ENCODE data around the gene RAB11FIP4.

Gene RAB11FIP4

DNA sequence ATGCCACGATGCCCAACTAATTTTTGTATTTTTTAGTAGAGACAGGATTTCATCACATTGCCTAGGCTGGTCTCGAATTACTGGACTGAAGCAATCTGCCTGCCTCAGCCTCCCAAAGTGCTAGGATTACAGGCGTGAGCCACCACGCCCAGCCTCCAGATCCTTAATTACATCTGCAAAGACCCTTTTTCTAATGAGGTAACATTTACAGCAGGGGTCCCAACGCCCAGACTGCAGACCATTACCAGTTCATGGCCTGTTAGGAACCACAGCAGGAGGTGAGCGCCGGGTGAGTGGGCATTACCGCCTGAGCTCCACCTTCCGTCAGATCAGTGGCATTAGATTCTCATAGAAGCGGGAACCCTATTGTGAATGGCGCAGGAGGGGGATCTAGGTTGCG is 4.0 kb upstream of the RAB11FIP4 start:
- FAIRE-seq: no peak

DNA sequence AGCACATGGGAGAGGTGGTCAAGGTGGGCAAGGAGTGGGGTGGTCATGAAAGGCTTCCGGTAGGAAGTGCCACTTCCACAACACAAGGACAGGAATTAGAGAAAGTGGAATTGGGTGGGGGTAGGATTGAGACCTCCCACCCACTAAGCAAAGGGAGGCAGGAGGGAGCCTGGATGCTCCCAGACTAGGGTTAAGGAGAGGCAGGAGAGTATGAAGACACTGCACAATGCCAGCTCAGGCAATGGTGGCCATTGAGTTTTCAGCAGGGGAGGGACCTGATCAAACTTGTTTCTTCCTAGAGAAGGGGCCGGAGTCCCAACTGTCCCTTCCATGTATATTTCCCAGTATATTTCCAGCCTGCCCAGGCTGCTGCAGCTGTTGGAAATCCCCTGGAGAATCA is 3.1 kb upstream of the RAB11FIP4 start:
- no peak for FAIRE-seq

DNA sequence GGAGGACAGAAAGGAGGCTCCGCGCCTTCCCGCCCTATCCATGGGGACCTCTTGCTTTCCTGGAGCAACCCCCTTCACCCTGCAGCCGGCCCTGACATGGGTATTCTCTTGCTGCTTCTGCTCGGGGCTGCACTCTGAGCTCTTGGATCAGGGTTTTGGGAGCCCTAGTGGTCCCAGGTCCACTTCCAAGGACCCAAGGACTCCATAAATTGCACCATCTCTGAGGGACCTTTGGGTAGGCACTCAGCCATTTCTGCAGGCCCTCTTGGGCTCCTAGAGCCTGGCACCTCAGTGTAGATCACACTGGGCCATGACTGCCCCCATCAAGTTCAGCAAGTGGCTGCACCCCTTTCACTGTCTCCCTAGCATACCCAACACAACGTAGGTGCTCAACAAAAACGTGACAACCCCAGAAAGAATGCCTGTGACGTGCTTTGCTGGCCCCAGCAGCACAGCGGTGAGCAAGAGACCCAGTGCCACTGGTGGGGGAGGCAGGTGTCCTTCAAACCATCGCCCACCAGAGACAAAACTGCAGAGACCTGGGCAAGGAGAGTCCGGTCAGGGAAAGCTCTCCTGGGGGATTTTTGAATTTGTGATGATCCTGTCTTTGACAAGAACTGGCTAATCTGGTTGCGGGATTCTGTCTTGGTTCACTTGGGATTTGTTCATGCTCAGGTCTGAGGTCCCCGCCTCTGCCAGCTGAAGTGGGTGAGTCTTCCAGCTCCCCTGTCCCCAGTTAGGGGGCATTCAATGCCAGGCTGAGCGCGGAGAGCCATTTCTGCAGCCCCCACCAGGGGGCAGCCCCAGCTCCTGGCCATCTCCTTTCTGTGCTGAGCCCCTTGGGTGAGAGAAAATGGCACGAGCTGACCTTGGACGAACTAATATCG is 2.5 kb upstream of the RAB11FIP4 start:
- no peak for FAIRE-seq

DNA sequence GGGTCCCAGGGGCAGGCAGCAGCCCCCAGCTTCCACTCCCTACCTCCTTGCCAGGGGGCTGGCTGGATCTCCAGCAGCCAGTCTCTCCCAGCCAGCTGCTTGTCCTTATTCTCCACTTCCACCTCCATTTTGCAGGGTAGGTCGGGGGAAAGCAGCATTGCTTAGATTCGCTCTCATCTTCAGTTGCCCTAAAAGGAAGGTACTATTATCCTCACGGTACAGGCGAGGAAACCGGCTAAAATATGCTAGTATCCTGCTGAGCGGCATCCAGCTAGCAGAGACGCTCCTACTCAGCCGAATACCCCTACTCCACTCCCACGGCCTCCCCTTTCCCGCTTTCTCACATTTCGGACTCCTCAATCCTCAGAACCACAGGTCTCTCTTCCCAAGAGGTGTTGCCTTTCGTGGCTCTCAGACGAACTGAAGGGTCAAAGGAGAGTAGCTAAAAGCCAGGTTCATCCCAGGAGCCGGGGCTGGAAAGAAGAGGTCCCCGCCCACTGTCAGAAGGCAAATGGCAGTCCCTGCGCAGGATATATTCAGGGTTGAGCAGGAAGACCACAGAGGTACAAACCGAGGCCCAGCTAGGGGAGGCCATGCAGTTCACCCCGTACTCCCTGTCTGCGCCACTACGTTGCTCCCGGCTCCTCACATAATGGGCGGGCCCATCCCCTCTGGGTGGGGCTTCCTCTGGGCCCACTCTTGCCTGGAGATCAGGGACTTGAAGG is 1.7 kb upstream of the RAB11FIP4 start:
- no peak for FAIRE-seq

DNA sequence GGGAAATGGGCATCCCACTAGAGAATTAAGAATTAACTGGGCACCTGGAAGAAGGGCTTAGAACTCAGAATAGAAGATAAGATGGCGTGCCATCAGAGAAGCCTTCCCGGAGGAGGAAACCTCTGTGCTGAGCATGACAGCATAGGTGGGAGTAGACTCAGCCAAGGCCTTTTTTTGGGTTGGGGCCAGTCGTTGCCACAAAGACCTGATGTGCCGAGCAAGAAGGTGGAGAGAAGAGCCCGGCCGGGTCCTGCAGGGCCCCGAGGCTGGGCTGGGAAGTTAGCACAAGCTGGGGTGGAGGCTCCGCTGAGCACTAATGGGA is 1.1 kb upstream of the RAB11FIP4 start:
- no peak for FAIRE-seq

DNA sequence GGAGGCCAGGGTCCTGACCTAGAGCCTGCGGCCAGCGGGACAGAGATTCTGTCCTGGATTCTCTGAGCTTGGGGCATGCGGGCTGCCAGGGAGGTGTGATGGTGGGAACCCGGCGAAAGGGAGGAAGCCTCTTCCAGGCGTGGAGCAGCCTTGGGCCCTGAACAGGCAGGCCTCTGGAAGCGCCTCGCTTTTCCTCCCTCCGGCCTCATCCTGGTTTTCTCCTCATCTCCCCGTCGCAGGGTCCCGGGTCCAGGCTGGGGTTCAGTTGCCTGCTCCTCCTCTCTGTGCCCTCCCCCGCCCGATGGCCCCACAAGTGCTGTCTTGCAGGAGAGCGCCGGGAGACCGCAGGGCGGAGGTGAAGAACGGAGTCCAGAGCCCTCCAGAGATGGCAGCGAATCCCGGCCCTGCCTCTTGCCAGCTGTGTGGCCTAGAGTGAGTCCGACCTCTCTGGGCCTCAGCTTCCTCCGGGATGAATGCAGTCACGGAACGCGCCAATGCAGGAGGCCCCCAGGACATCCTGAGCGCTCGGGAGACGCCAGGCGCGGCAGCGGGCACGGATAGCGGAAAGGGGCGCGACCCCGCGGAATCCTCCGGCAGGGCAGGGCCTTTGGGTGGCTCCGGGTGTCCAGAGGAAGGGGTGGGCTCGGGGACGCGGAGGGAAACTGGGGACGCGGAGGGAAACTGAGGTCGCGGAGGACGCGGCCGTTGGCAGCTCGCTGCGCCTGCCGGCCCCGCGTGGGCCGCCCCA is 553 bp upstream of the RAB11FIP4 start:
- no peak for FAIRE-seq

DNA sequence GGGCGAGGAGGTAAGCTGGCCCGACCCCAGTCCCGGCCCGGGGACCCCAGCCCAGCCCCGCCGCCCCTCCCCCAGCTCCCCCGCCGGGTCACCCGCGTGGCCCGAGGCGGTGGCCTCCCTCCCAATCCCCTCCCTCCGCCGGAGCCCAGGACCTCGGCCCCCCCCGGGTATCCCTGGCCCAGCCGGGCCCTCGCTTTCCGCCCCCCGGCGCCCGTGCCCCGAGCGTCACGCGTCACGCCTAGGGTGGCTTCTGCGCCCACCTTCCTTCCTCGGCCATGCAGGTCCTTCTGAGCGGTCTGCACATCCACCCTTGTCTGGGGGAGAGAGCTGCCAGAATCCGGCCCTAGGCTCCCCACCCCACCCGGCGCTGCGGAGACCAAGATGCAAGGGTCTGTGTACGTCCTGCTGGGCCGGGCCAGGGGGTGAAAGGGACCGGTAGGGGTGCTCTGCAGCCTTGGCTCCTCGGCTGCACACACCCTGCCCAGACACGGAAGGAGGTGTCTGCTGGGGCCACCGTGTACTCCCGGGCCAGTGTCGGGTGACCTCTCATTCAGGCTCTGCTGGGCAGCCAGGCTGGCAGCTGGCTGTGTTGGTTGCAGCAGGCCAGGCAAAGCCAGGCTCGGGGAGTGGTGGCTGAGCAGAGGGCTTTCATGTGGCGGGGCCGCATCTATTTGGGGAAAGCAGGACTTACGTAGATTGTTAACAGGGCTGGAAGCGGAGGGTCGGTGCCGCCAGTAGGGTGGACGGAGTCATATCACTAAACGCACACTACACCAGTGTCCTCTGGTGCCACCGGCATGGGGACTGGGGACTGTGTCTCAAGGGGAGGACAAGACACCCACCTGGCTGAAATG is 754 bp downstream of the RAB11FIP4 start:
- FAIRE-seq: no peak

DNA sequence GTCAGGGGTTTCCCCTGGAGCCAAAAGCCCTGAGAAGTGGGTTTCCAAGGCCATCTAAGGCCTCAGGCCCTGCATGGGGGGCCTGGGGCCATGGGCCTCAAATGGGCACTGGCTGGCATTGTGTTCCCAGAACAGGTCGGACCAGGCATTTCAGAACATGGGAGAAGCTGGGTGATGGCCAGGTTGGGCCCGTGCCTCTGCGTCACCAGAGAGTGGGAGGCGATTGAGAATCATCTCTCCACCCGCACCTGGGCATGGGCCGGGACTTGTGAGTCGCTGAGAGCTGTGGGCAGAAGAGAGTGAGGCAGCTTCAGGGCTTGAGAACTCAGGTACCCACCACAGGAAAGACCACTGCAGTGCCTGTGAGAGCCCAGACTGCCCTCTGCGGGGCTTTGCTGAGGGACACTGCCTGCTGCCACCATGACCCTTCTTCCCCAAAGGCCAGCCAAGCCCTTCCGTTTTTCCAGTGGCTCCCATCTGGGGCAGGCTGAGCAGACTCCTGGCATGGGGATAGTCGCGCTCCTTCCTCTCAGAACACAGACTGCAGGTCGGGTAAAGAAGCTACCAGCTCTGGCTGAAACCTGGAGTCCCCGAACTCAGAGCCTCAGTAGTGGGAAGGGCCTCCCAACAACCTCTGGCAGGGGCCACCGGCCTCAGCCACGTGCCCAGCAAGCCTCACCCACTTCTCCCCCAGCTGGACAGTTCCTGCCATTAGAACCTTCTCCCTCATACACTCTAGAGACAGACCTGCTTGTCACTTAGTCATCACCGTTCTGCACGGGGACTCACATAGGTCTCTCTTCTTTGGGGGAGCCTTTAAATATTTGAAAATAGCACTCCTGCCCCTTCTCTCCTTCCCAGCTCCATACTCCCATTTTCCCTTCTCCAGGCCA is 1.6 kb downstream of the RAB11FIP4 start:
- FAIRE-seq: no peak

DNA sequence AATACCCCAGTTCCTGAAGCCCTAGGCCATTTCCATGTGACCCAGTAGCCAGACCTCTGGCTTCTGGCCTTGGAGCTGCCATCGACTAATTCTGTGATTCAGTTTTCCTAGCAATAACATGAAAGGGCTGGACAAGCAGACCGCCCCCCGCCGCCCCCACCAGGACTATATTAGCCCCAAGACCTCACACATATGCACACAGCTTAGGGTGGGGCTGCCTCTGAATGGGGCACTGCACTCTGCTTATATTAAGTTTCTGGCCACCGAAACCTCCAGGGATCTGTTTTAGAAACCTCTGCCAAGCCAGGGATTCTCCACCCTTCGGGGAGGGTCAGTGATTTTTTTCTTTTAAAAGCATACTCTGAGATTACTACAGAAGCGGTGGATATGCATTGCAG is 2.3 kb downstream of the RAB11FIP4 start:
- no peak for FAIRE-seq

DNA sequence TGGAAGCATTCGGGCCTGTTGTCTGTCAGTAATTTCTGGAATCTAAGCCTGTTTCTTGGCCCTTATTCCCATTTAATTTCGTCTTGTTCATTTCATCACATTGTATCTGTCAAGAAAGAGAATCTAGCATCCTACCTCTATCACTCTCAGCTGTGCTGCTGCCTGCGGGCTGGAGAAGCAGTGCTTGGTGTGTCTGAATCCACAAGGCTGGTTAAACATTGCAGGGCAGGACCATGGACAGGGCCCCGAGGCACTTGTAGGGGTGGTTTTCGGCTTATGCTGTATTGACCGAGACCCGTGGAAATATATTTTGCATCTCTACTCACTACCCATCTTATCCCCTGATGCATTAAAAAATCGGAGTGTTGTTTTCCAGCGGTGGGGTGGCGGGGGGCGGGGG is 3.1 kb downstream of the RAB11FIP4 start:
- FAIRE-seq: no peak

DNA sequence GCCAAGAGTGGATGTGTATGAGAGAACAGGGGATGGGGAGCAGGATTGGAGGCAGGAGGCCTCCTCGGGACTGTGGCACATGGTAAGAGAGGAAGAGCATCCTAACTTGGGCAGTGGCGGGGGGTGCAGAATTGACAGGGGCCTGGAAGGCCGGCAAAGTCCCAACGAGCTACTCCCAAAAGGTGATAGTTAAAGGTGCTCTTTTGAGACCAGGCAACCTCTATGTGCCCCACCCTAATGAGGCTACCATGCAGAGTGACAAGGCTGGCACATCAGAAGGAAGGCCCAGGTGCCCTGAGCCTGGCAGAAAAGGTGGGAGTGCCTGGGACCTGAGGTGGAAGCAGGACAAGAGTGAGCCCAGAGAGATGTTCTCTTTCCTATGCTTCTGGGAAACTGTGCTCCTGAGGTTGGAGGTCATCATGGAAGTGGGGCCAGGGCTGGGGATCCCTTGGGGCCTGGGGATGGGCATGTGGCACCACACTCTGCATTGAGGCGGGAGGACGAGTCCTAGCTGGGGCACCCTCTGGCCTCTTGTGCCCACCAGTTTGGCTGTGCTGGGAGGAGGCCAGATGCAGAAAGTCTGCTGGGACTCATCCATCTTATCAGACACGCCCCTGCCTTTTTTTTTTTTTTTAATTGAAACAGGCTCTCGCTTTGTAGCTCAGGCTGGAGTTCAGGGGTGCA is 5.9 kb downstream of the RAB11FIP4 start:
- FAIRE-seq: no peak

DNA sequence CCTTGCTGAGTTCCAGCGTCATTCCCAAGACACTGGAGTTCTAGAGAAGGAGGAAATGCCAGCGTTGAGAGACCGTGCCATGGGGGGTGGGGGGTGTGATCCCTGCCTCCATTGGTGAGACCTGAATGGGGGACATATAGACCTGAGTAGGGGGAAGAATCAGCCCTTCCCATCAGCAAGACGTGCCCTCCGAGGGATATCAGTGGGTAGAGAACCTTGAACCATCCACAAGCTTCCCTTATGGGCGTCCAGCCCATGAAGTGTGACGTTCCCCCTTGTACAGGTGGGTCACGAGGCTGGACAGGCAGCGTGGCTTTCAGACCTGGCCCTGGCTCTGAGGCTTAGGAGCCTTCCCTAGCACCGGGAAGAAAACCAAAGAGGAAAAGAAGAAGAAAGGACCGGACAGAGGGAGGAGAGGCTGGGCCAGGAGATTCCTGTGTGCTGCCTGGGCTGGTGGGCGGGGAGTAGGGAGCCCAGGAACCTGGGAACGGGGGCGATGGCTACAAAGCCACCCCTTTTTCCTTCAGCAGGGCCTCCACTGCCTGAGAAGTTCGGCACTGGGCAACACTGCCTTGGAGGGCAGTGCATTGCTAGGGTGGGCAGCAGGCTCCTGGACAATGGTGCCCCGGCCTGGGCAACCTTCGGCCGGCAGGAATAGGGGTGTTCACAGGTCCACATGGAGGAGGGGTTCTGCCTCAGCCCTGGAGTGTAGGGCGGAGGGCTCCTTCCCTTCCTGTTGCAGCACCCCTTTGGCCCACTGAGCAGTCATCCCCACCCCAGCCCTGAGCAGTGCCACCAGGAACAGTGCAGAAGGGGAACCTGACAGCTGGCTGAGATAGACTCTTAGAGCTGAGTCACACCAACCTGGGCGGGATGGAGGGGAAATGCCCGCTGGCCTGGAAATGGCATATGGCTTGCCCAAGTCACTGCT is 7.2 kb downstream of the RAB11FIP4 start:
- no peak for FAIRE-seq

DNA sequence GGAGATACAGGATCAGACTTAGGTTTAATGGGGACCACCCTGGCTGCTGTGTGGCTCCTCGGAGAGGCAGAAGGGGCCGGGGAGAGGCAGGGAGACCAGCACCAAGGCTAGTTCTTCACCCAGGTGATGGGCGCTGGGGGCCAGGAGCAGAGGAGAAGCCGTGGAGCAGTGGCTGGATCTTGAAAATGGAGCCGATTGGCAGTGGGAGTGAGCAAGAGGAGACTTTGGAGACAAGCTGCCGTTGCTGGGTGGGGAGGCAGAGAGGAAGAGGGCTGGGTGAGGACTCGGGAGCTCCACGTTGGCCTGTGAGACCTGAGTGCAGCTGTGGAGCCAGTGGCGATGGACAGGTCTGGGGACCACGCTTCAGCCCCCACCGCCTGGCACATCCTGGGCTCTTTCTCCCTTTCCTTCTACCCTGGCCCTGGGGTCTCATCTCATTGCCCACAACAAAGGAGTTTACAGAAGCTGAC is 9.0 kb downstream of the RAB11FIP4 start:
- no peak for FAIRE-seq

DNA sequence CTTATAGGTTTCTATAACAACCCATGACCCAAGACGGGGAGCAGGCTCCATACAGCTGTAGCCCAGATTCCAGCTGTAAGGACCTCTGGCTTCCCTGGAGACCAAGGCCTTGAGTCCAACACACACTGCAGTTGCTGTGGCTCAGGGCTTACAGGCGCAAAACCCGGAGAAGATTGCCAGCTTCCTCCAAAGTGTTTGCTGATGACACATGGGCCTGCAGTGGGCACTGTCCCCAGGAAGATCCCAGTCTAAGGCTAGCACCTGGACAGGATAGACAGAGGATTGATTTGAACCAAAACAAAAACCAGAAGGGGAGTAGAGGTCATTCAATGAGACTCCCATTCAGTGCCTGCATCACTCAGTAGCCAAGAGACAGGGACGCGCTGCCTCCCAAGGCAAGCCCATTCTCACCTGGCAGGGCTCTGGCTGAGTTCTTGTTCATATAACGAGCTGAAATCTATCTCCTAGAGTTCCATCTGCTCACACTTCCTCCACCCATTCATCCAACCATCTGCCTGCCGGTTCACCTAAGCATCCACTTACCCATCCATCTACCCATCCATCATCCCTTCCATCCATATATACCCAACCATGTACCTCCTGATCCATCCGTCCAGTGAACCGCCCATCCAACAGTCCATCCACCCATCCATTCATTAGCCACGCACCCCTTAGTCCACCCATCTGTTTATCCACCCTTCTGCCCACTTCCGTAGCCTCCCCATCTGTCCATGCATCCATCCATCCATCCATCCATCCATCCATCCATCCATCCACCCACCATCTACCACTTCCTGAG is 10.2 kb downstream of the RAB11FIP4 start:
- FAIRE-seq: no peak

DNA sequence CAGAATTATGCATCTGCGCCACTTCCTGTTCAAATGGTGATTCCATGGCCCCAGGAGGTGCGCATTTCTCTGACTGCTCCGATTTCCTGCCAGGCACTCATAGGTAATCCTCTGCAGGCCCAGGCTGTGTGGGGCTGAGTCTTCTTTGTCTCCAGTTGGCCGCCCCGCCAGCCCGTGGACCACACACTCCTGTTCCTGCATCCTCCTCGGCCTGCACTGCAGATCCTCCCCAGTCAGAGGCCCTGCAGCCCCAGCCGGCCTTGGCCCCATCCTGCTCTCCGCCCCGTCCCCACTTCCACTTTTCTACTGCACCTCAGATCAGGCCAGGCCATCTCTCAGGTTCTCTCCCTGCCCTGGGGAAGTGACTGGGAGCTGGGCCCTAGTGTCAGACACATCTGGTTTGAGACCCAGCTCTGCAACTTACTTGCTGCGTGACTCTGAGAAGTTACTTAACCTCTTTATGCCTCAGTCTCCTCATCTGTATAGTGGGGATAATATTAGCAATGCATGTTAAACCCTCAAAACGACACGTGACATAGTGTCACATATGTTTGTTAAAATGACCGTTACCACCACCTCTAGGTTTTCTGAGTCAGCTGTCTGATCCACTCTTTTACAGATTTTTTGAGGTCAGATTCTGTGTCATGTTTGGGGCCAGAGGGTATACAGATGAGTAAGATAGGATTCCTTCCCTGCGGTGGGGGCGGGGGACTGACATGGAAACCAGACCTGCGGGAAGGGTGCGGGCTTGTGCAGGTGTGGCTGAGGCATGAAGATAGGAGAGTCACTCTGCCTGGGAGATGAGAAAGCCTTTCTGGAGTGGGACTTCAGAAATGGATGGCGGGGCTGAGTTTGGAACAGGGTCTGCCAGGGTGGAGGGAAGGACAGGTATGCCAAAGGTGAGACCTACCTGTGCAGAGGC is 12.8 kb downstream of the RAB11FIP4 start:
- FAIRE-seq: no peak

DNA sequence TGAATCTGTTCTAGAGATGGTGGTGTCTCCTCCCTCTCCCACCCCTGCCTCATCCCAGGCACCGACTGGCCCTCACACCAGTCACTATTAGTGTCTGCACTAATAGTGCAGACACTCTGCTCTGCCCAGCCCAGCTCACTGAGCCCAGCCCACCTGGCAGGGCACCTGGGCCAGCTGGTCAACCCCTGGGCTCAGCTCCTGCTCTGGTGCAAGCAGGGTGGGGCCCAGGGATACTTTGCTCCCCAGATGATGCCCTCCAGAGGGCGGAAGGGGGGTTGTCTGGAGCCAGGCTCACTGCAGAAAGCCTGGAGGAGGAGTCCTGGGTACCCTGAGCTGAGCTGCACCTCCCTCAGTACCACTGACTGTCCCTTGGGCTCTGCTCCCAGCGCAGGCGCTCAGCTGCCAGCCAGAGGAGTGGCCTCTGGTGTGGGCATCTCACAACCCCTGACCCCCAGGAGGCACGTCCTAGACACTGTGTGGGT is 14.5 kb downstream of the RAB11FIP4 start:
- FAIRE-seq: no peak

DNA sequence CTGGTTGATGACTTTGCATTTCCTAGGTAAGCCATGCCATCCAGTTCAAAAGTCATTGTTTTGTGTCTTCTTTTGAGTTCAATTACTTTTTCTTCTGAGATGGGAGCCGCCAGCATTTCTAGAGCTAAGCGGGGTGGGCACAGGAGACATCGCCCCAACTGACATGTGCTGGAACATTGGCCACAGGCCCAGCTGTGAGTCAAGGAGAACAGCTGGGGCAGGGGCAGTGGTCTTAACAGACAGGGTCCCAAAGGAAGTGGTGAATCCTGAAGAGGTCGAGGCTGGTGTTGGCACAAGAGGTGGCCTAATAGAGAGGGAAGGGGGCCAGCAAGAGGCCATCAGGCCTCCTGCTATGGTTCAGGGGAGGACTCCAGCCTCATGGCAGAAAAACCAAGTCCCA is 17.1 kb downstream of the RAB11FIP4 start:
- no peak for FAIRE-seq
